A673 (cell line): ENCODE results near the gene CLK3. TPM values are rescaled to one million over a fixed set of nuclear protein-coding genes. Genes with fewer than 3 reads are reported as not detected.

Experiments used
- BruUV-seq: library from RNA; stranded (reverse); fragments of 400-500 nt; replicated peaks from 2 replicates; lab custom pipeline; 2021; lab: Mats Ljungman, UMichigan
- CTCF ChIA-PET: fragments of 300-600 bp; sonication (Branson Sonifier 250); formaldehyde crosslinking; loops from one replicate; lab custom pipeline; 2022; ENCODE audit warnings: antibody characterized with exemption; lab: Charles Lee
- POLR2A ChIA-PET: fragments of 300-600 bp; sonication (Branson Sonifier 250); formaldehyde crosslinking; loops from one replicate; lab custom pipeline; 2022; ENCODE audit warnings: antibody characterized with exemption; ENCODE audit not compliant: low non-redundant PET; lab: Charles Lee
- DNase-seq: peaks from one replicate; pipeline ENCODE4 v3.0.0-alpha.2; 2015; ENCODE audit warnings: low spot score
- H3K27ac ChIP-seq: fragments of 200-600 bp; sonication (generic); 2 replicates; pipeline ENCODE4 v1.5.1; 2016; ENCODE audit warnings: mixed run types, low read depth, mild to moderate bottlenecking, mixed read lengths, antibody characterized with exemption, low read length; ENCODE audit not compliant: poor library complexity, severe bottlenecking
- H3K27me3 ChIP-seq: fragments of 200-600 bp; sonication (generic); replicated peaks from 2 replicates; pipeline ENCODE4 v1.6.1; 2017; ENCODE audit warnings: mixed run types, low read depth, mild to moderate bottlenecking, mixed read lengths, antibody characterized with exemption, low read length; ENCODE audit not compliant: insufficient read depth, poor library complexity
- H3K36me3 ChIP-seq: fragments of 200-600 bp; sonication (generic); 2 replicates; pipeline ENCODE4 v1.6.1; 2016; ENCODE audit warnings: mixed run types, mild to moderate bottlenecking, mixed read lengths, antibody characterized with exemption, low read length; ENCODE audit not compliant: insufficient read depth, poor library complexity, severe bottlenecking
- H3K4me1 ChIP-seq: fragments of 200-600 bp; sonication (generic); 2 replicates; pipeline ENCODE4 v1.6.1; 2017; ENCODE audit warnings: mixed run types, mild to moderate bottlenecking, mixed read lengths, antibody characterized with exemption, low read length; ENCODE audit not compliant: insufficient read depth, poor library complexity, severe bottlenecking
- H3K4me3 ChIP-seq: fragments of 200-600 bp; sonication (generic); 2 replicates; pipeline ENCODE4 v1.5.1; 2016; ENCODE audit warnings: low read depth, mixed run types, mild to moderate bottlenecking, mixed read lengths, low read length; ENCODE audit not compliant: poor library complexity, severe bottlenecking
- H3K9me3 ChIP-seq: fragments of 200-600 bp; sonication (generic); 2 replicates; pipeline ENCODE4 v1.6.1; 2016; ENCODE audit warnings: mixed run types, low read depth, mild to moderate bottlenecking, mixed read lengths, antibody characterized with exemption, low read length; ENCODE audit not compliant: poor library complexity, severe bottlenecking
- EZH2 ChIP-seq: fragments of 200-600 bp; sonication (generic); IDR thresholded peaks from 2 replicates; pipeline ENCODE4 v1.6.1; 2017; ENCODE audit warnings: borderline replicate concordance, low read depth, mild to moderate bottlenecking, mixed read lengths, antibody characterized with exemption, low read length; ENCODE audit not compliant: poor library complexity, severe bottlenecking
- intact Hi-C: fragments of 100-400 bp; cut with micrococcal nuclease; formaldehyde crosslinking; loops from one replicate; pipeline ENCODE4 v1.10.0; 2022; ENCODE audit not compliant: unreplicated experiment
- total RNA-seq: library from RNA; stranded (reverse); gene quantifications from 2 replicates; pipeline ENCODE4 v1.2.3, GENCODE V29; 2021
- TF ChIP-seq, protein P1 (sequence below): fragments of 300-800, 200-600 bp; sonication (generic); conservative IDR thresholded peaks from 2 replicates; pipeline ENCODE4 v1.5.1; 2017; ENCODE audit warnings: low read depth, mild to moderate bottlenecking, antibody characterized with exemption, low read length, moderate library complexity, mixed read lengths

The CLK3 gene
- total RNA-seq, 1 experiment from 2014 or later, result 66.8 TPM

DNA sequence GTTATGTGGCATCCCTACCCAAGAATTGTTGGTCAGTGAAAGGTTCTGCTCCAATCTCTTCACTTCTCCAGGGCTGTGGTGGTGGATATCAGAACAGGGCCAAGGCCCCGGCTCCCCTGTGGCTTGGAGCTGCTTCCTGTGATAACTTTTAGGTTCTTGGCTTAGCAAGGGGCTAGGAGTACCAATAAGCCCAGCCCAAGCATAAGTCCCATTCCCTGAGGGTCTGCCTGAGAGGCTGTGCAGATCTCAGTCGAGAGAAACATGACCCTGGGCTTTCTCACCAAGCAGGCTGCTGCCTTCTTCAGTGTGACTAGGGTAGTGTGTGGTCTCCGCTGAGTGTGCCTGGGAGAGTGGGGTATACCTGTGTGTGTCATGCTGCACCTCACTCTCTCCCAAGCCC is 7.1 kb downstream of the CLK3 start:
- Histone ChIP-seq H3K27me3 (no peaks in the 10 kb centered on the region), H3K36me3 (peaks cover 84% of the 10 kb centered on the region), H3K9me3 (no peaks in the 10 kb centered on the region), H3K4me1 (no peaks in the 10 kb centered on the region), H3K27ac (no peak overlapping the region), H3K4me3 (no peak overlapping the region)
- no TSS peak for BruUV-seq
- TF ChIP-seq EZH2, result no peak
- TF ChIP-seq, protein P1, sequence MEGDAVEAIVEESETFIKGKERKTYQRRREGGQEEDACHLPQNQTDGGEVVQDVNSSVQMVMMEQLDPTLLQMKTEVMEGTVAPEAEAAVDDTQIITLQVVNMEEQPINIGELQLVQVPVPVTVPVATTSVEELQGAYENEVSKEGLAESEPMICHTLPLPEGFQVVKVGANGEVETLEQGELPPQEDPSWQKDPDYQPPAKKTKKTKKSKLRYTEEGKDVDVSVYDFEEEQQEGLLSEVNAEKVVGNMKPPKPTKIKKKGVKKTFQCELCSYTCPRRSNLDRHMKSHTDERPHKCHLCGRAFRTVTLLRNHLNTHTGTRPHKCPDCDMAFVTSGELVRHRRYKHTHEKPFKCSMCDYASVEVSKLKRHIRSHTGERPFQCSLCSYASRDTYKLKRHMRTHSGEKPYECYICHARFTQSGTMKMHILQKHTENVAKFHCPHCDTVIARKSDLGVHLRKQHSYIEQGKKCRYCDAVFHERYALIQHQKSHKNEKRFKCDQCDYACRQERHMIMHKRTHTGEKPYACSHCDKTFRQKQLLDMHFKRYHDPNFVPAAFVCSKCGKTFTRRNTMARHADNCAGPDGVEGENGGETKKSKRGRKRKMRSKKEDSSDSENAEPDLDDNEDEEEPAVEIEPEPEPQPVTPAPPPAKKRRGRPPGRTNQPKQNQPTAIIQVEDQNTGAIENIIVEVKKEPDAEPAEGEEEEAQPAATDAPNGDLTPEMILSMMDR, result no peak
- intact Hi-C loops, result no loop called here
- POLR2A ChIA-PET, result no interaction called here
- no peak for DNase-seq
- CTCF ChIA-PET, result no interaction called here

DNA sequence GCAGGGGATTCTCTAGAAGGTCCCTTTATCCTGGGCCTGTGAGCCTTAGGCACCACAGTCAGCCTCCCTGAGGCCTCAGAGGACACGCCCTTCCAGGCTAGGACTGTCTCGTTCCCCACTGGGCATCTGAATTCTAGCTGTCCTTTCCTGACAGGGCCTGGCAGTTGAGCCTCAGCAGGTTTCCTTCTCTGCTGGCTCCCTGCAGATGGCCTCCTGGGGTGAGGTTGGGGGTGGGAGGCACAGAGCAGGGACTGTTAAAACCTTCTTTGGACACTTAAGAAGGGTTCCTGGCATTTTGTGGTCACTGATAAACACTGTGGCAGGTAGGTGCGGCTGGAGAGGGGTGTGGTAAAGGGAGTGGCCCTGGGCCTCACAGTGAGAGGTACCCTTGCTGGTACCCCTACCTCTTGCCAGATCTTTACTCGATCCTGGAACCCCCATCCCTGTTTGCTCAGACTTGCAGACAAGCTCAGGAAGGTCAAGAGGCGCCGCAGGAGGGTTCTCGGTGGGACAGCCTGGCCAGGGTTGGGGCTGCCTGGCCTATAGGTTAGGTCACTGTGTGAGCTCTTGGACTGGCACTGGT is 8.5 kb downstream of the CLK3 start:
- ChIA-PET CTCF (no interaction called here), POLR2A (no interaction called here)
- TF ChIP-seq, protein P1, result no peak
- TF ChIP-seq EZH2, result no peak
- H3K27me3 ChIP-seq, result no peaks in the 10 kb centered on the region
- BruUV-seq, result no TSS peak
- H3K4me1 ChIP-seq, result no peaks in the 10 kb centered on the region
- DNase-seq, result no peak
- no peak overlapping the region for H3K27ac ChIP-seq
- peaks cover 98% of the 10 kb centered on the region for H3K36me3 ChIP-seq
- H3K9me3 ChIP-seq, result no peaks in the 10 kb centered on the region
- intact Hi-C loops, result no loop called here
- no peak overlapping the region for H3K4me3 ChIP-seq

DNA sequence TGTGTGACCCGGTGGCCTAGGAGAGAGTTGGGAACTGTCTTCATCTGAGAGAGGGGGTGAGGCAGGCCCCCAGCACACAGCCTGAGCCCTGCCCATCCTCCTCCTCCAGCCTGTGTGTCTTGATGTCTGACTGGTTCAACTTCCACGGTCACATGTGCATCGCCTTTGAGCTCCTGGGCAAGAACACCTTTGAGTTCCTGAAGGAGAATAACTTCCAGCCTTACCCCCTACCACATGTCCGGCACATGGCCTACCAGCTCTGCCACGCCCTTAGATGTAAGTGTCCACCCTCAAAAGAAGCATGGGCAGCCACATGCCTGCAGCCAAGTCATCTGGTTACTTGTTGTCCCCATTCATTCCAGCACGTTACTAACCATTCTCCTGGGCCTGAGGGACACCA is 10.1 kb downstream of the CLK3 start:
- Histone ChIP-seq H3K4me3 (no peak overlapping the region), H3K36me3 (peaks cover 97% of the 10 kb centered on the region), H3K27ac (no peak overlapping the region), H3K9me3 (no peaks in the 10 kb centered on the region), H3K4me1 (no peaks in the 10 kb centered on the region), H3K27me3 (no peaks in the 10 kb centered on the region)
- no peak for TF ChIP-seq EZH2
- TF ChIP-seq, protein P1, result no peak
- intact Hi-C loops, result no loop called here
- no peak for DNase-seq
- BruUV-seq, result no TSS peak
- CTCF ChIA-PET, result interaction anchor here (0.7 kb wide), 1 partner anchor 155 kb away, joined by 3 read pairs; no protein-coding TSS in a partner anchor
- POLR2A ChIA-PET, result no interaction called here
